ENCODE measurements around the gene ZWINT.

ZWINT gene
- 9.6 to 68.1 (median 31.0) reads per million in 17 experiments for total RNA-seq

- peak; percentile 99 for DNase-seq
Observed at GRCh38 chr10:56360967-56361612, at the start of gene ZWINT. TSS of gene ZWINT (minus strand) at chr10:56361259. CDS start at chr10:56361236, 23 bp downstream.

GRCh38 chr10:56383806-56384205 is 22.7 kb upstream of the ZWINT start:
- DNase-seq = no peak

DNA sequence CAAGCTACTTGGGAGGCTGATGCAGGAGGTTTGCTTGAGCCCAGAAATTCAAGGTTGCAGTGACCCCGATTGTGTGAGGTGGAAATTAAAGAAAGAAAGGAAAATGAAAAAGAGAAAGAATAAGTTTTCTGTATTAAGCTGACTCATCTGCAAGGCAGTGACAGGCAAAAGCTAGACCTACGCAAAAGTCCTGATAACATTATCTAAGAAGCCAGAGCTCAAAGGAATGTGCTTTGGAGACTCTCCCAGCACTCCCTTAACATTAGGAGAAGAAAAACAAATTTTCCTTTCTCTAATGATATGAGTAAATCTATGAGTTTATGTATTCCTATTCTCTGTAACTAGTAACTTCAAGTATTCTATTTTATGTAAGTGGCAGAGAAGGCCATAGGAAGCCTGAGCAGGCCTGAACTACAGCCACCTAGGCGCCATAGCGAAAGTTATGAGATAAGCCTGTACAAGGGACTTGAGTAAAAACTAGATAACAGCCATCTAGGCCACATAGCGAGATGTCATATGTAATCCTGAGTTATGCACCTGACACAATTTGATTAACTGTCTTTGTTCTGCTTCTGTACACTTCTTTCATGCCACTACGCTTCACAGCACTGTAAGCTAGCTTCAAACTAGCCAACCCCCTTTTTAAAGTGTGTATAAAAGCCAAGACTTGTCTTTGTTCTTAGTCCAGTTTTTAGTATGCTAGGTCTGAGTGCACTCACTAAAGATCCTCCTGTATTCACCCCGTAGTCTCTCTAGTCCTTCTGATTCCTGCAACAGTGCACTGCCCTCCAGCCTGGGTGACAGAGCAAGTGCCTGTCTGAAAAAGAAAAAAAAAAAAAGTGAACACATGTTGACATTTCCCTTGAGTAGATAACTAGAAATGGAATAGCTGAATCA is 9.4 kb upstream of the ZWINT start:
- peak in 3 of 4 experiments; percentile 5 to 25 (median 6) for DNase-seq

GRCh38 chr10:56360583-56360966 is 484 bp downstream of the ZWINT start:
- peak in 1 of 4 experiments; percentile 0 for DNase-seq

DNA sequence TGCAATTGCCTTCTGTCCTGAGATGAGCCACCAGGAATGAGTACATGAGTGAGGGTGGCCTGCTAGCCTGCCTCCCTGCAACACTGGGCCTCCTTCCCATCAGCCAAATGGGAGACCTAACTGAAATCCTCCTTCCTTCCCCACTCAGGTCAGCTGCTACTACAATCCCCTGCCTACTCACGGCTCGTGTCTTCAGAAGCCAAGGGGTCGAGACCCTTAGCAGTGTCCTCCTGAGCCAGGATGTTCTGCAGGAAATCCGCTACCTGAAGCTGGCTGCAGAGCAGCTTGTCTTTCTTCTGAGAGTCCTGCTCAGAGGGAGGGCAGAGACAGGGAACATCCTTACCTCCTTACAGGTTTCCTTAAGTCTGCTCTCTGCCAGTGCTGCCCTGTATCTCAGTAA is 1.2 kb downstream of the ZWINT start:
- DNase-seq = no peak

DNA sequence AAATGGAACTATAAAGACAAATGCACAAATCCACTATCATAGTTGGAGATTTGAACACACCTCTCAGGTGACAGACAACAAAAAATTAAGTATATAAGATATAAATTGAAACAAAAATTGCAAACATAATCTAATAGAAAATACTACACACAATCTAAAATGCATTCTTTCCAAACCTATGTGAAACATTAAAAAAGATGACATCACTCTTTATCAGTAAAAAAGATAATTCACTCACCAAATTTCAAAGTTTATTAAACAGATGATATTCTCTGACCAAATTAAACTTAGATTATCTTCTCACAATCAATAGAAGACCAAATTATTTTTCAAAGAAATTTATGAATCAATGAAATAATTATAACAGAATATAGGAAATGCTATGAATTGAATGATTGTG is 4.0 kb downstream of the ZWINT start:
- DNase-seq = no peak

DNA sequence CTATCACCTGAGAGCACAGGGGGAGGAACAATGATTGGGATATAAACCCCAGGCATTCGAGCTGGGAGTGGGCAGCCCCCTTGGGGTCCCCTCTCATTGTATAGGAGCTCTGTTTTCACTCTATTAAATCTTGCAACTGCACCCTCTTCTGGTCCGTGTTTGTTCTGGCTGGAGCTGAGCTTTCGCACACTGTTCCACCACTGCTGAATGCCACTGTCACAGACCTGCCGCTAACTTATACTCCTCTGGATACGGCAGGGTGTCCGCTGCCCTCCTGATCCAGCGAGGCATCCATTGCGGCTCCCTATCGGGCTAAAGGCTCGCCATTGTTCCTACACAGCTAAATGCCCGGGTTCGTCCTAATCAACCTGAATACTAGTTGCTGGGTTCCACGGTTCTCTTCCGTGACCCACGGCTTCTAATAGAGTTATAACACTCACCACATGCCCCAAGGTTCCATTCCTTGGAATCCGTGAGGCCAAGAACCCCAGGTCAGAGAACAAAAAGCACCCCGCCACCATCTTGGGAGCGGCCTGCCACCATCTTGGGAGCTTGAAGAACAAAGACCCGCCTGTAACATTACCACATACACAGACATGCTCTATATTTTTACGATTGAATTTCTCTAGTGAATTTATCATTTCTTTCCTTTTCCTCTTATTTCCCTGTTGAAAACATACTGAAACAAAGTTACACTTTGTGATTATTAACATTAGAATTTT is 9.0 kb downstream of the ZWINT start:
- DNase-seq = no peak

DNA sequence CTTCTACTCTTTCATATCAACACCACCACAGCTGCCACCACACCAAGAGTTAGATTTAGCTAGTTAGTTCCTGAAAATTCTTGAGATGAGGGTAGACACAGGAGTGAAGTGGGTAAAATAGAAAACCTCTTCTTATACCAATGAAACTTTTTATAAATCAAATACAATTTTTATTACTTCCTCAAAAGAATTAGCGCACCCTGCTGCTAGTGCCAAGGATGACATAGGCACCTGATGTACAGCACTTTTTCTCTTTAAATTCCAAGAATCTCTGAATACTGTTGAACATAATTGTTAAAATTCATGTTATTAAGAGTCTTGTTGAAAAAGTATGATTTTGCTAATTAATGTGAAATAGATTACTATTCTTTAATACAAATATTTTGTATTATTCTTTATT is 11.4 kb downstream of the ZWINT start:
- no peak for DNase-seq

DNA sequence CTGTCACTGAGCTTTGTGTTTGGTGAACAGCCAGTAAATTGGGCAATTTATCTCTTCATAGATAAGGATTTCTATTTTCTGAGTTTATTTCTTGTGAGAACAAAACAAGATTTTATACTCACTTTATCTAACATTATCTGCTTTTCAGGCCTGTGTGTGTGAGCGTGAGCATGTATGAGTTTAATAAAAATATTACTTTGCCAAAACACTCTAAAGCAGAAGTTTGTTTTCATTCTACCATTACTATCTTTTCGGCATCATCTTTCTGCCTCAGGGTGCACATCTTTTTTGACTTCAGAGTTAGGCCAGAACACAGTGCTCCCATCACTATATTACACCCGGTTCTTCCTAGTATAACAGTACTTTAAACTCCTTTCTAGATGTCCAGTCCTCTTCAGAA is 13.0 kb downstream of the ZWINT start:
- no peak for DNase-seq

DNA sequence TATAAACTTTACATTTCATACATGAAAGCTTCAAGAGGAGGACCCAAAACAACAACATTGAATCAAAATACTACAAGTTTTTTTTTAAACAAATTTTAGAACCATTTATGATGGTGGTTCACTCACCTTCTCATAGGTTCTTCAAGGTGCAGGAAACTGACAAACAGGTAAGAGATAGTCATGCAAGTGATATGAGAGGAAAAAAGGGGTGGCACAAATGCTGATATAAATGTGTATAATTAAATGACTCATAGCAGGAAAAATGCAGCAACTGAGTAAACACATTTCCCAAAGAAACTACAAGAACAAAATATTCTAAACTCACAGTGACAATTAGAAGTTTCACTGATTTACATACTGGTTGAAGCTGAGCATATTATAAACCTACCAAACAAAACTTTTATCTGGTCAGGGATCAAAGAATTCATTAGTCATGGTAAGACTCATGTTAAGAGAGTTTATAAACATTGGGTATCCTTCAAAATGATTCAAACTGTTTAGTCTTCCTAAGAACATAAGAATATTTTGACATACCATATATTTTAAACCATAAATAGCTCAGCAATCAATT is 14.1 kb downstream of the ZWINT start:
- no peak for DNase-seq

- no peak for DNase-seq
Observed at GRCh38 chr10:56341612-56342011, 19.4 kb downstream of the ZWINT start.

DNA sequence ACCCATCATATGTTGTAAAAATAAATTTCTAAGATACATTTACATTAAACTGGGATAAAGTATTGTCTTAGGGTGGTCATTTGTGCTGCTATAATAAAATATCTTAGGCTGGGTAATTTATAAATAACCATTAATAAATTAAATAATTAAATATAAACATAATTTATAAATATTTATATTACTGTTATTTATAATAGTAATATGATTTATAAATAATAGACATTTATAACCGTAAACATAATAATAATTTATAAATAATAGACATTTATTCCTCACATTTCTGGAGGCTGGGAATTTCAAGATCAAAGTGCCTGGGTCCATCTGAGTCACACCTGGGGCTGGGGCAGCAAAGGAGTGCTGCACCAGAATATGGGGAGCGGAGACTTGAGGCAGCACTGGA is 31.1 kb downstream of the ZWINT start:
- no peak for DNase-seq

DNA sequence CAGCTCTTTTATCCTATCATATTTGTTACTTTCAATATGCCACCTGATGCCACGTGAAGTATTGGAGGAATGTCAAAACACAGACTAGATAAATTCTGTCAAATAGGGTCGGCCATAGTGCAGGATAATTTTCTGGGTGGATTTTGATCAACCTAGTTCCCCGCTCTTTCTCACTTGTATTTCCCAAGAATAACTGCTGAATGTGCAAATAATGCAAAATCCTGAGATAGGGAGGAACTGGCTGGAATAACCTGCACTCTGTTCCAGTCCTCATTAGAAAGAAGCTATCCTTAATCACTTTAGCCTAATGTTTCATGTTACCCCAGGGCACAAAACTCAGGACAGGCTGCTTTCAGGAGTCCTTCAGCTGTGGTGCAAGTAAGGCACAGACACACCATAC is 33.9 kb downstream of the ZWINT start:
- DNase-seq = no peak

DNA sequence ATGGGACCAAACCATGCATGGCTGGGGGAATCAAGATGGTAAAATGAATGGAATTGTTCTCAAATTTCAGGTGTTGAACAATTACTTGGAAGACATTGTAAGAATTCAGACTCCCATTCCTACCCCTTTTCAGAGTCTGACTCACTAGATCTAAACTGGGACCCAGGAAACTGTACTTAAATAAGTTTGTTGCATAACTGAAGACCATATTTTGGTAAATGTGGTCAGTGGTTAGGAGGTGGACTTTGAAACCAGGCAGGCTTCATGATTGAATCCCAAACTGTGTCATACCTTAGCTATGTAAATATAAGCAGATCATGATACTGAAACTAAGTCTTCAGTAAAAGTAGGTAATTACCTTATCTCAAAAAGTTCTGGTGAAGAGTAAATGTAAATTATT is 41.7 kb downstream of the ZWINT start:
- DNase-seq = no peak

GRCh38 chr10:56318816-56319215 is 42.2 kb downstream of the ZWINT start:
- DNase-seq = no peak

DNA sequence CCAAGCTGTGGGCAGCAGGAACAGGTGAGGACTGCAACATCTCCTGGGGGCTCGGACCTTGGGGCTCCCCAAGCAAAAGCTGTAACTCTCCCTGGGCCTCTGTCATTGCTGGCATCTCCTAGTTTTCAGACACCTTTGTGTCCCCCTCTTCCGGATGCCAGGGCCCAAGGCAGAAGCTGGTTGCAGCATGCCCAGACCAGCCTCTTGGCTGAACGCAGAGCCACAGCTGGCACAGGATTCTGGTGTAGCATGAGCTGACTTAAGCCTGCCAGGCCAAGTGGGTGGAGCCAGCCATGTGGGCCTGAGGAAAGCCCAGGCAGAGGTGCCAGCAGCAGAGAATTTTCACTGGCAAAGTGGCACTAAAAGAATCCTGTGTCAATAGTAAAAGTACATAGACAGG is 43.5 kb downstream of the ZWINT start:
- no peak for DNase-seq

GRCh38 chr10:56316603-56317002 is 44.5 kb downstream of the ZWINT start:
- no peak for DNase-seq
